Measurements from ENCODE around the gene BCKDK. TPM values are rescaled to one million over a fixed set of nuclear protein-coding genes. Genes with fewer than 3 reads are reported as not detected.
"Not testable (repeated sequence)": the region's sequence is repeated elsewhere in the genome, so short reads cannot be mapped to it uniquely, and the experiment has no call there.

Gene BCKDK
- total RNA-seq, 1 experiment from 2014 or later, result 38.6 TPM

GRCh38 chr16:31142109-31143010, 34.2 kb downstream of the BCKDK start:
- DNase-seq (ENCODE audit: low spot score), result peak; percentile 95

- no peak for DNase-seq (ENCODE audit: low spot score)
Measured at GRCh38 chr16:31143011-31143693, 35.0 kb downstream of the BCKDK start.

- no peak for DNase-seq (ENCODE audit: low spot score)
Measured at GRCh38 chr16:31143694-31144148, 35.5 kb downstream of the BCKDK start.

- not testable (repeated sequence) for DNase-seq (ENCODE audit: low spot score)
Measured at GRCh38 chr16:31144418-31144817, 36.2 kb downstream of the BCKDK start.

GRCh38 chr16:31145398-31145990, 37.3 kb downstream of the BCKDK start:
- no peak for DNase-seq (ENCODE audit: low spot score)

- no peak for DNase-seq (ENCODE audit: low spot score)
Measured at GRCh38 chr16:31147574-31147973, 39.4 kb downstream of the BCKDK start.

GRCh38 chr16:31148281-31148728, 40.1 kb downstream of the BCKDK start:
- no peak for DNase-seq (ENCODE audit: low spot score)

- DNase-seq (ENCODE audit: low spot score), result no peak
Measured at GRCh38 chr16:31148896-31149295, 40.7 kb downstream of the BCKDK start.

GRCh38 chr16:31149332-31149731, 41.1 kb downstream of the BCKDK start:
- no peak for DNase-seq (ENCODE audit: low spot score)

GRCh38 chr16:31149894-31150890, 42.0 kb downstream of the BCKDK start, which contains the start of gene PRSS36:
Gene PRSS36, minus strand, starts transcription at chr16:31150066. Its CDS starts 31 bp downstream, at chr16:31150035.
- no peak for DNase-seq (ENCODE audit: low spot score)

- DNase-seq (ENCODE audit: low spot score), result not testable (repeated sequence)
Measured at GRCh38 chr16:31150976-31151375, 42.8 kb downstream of the BCKDK start.

GRCh38 chr16:31157136-31157535, 49.0 kb downstream of the BCKDK start:
- DNase-seq (ENCODE audit: low spot score), result no peak

Other genes with a start within 250 kb of the BCKDK start
- gene BCL7C, start 214.3 kb upstream of the BCKDK start, total RNA-seq (2014; rRNA removed; shearing (Covaris generic)), result 22.7 and 25.9 TPM in 2 replicates
- not detected in 2 replicates for gene CTF1, start 211.8 kb upstream of the BCKDK start, total RNA-seq (2014; rRNA removed; shearing (Covaris generic))
- 5.0 and 13.8 TPM in 2 replicates for gene FBXL19, start 184.8 kb upstream of the BCKDK start, total RNA-seq (2014; rRNA removed; shearing (Covaris generic))
- 30.5 and 43.8 TPM in 2 replicates for gene ORAI3, start 159.3 kb upstream of the BCKDK start, total RNA-seq (2014; rRNA removed; shearing (Covaris generic))
- 1.4 and 1.7 TPM in 2 replicates for gene SETD1A, start 150.6 kb upstream of the BCKDK start, total RNA-seq (2014; rRNA removed; shearing (Covaris generic))
- 0.68 and 1.0 TPM in 2 replicates for gene HSD3B7, start 123.2 kb upstream of the BCKDK start, total RNA-seq (2014; rRNA removed; shearing (Covaris generic))
- gene STX1B, start 97.7 kb upstream of the BCKDK start, total RNA-seq (2014; rRNA removed; shearing (Covaris generic)), result 0.04 TPM in 1 of 2 replicates, not detected in the other
- 10.5 and 15.7 TPM in 2 replicates for gene STX4, start 74.8 kb upstream of the BCKDK start, total RNA-seq (2014; rRNA removed; shearing (Covaris generic))
- 5.6 and 7.0 TPM in 2 replicates for gene ZNF668, start 34.1 kb upstream of the BCKDK start, total RNA-seq (2014; rRNA removed; shearing (Covaris generic))
- 6.4 and 6.9 TPM in 2 replicates for gene ZNF646, start 34.0 kb upstream of the BCKDK start, total RNA-seq (2014; rRNA removed; shearing (Covaris generic))
- 0.14 and 0.31 TPM in 2 replicates for gene PRSS53, start 19.4 kb upstream of the BCKDK start, total RNA-seq (2014; rRNA removed; shearing (Covaris generic))
- gene VKORC1, start 13.6 kb upstream of the BCKDK start, total RNA-seq (2014; rRNA removed; shearing (Covaris generic)), result 75.1 and 81.7 TPM in 2 replicates
- gene KAT8, start 9.3 kb downstream of the BCKDK start, total RNA-seq (2014; rRNA removed; shearing (Covaris generic)), result 37.9 and 40.8 TPM in 2 replicates
- 0.04 TPM in 1 of 2 replicates, not detected in the other for gene PRSS8, start 27.3 kb downstream of the BCKDK start, total RNA-seq (2014; rRNA removed; shearing (Covaris generic))
- gene PRSS36, start 41.7 kb downstream of the BCKDK start, total RNA-seq (2014; rRNA removed; shearing (Covaris generic)), result 0.12 TPM in 1 of 2 replicates, not detected in the other
- gene FUS, start 71.8 kb downstream of the BCKDK start, total RNA-seq (2014; rRNA removed; shearing (Covaris generic)), result 21.5 and 25.8 TPM in 2 replicates
- not detected in 2 replicates for gene PYCARD, start 94.4 kb downstream of the BCKDK start, total RNA-seq (2014; rRNA removed; shearing (Covaris generic))
- not detected in 2 replicates for gene TRIM72, start 105.7 kb downstream of the BCKDK start, total RNA-seq (2014; rRNA removed; shearing (Covaris generic))
- not detected in 2 replicates for gene PYDC1, start 108.7 kb downstream of the BCKDK start, total RNA-seq (2014; rRNA removed; shearing (Covaris generic))
- gene ITGAM, start 151.6 kb downstream of the BCKDK start, total RNA-seq (2014; rRNA removed; shearing (Covaris generic)), result 0.02 TPM in 2 replicates
- 1.8 and 4.4 TPM in 2 replicates for gene ITGAX, start 246.8 kb downstream of the BCKDK start, total RNA-seq (2014; rRNA removed; shearing (Covaris generic))

Measured in H4 (cell line).